H9 (cell line): Measurements from ENCODE around the gene IL12RB2. TPM values are rescaled to one million over a fixed set of nuclear protein-coding genes. Genes with fewer than 3 reads are reported as not detected.

ENCODE experiments used
- DNase-seq: peaks from one replicate; pipeline ENCODE4 v3.0.0-alpha.2; 2017
- H2AFZ ChIP-seq: one replicate; pipeline ENCODE4 v1.6.1; 2013; ENCODE audit warnings: mild to moderate bottlenecking, low read length, control low read depth, moderate library complexity
- H2AK5ac ChIP-seq: 2 replicates; pipeline ENCODE4 v1.6.1; 2013; ENCODE audit warnings: low read length, control low read depth, mixed read lengths; ENCODE audit not compliant: insufficient read length
- H2BK120ac ChIP-seq: one replicate; pipeline ENCODE4 v1.6.1; 2013; ENCODE audit warnings: low read depth, mild to moderate bottlenecking, low read length, control low read depth, inconsistent platforms; ENCODE audit not compliant: poor library complexity, severe bottlenecking
- H2BK12ac ChIP-seq: 2 replicates; pipeline ENCODE4 v1.6.1; 2013; ENCODE audit warnings: low read length, control low read depth, mixed read lengths, low read depth; ENCODE audit not compliant: insufficient read length
- H2BK15ac ChIP-seq: 2 replicates; pipeline ENCODE4 v1.6.1; 2013; ENCODE audit warnings: low read depth, low read length, control low read depth
- H2BK20ac ChIP-seq: one replicate; pipeline ENCODE4 v1.6.1; 2013; ENCODE audit warnings: low read depth, mild to moderate bottlenecking, low read length, control low read depth, inconsistent platforms; ENCODE audit not compliant: poor library complexity, severe bottlenecking
- H2BK5ac ChIP-seq: 2 replicates; pipeline ENCODE4 v1.6.1; 2013; ENCODE audit warnings: low read length, control low read depth, mixed read lengths; ENCODE audit not compliant: insufficient read length
- H3K14ac ChIP-seq: 2 replicates; pipeline ENCODE4 v1.6.1; 2013; ENCODE audit warnings: low read length, control low read depth; ENCODE audit not compliant: insufficient read depth
- H3K18ac ChIP-seq: 2 replicates; pipeline ENCODE4 v1.6.1; 2013; ENCODE audit warnings: low read depth, mild to moderate bottlenecking, mixed read lengths, low read length, control low read depth; ENCODE audit not compliant: insufficient read length
- H3K23ac ChIP-seq: 2 replicates; pipeline ENCODE4 v1.6.1; 2013; ENCODE audit warnings: low read length, control low read depth, mixed read lengths, low read depth; ENCODE audit not compliant: insufficient read length
- H3K23me2 ChIP-seq: 2 replicates; pipeline ENCODE4 v1.6.1; 2013; ENCODE audit warnings: low read depth, mild to moderate bottlenecking, mixed read lengths, low read length, control low read depth; ENCODE audit not compliant: insufficient read length, poor library complexity, severe bottlenecking
- H3K27ac ChIP-seq: 2 replicates; pipeline ENCODE4 v1.5.1; 2013; ENCODE audit warnings: low read length, control low read depth, mixed read lengths, low read depth; ENCODE audit not compliant: insufficient read length
- H3K27me3 ChIP-seq: 2 replicates; pipeline ENCODE4 v1.6.1; 2013; ENCODE audit warnings: low read length, control low read depth, inconsistent platforms; ENCODE audit not compliant: insufficient read depth
- H3K4ac ChIP-seq: 2 replicates; pipeline ENCODE4 v1.6.1; 2013; ENCODE audit warnings: low read depth, mild to moderate bottlenecking, control low read depth, inconsistent platforms, low read length, moderate library complexity
- H3K4me1 ChIP-seq: 2 replicates; pipeline ENCODE4 v1.6.1; 2013; ENCODE audit warnings: low read length, control low read depth, inconsistent platforms; ENCODE audit not compliant: insufficient read depth
- H3K4me2 ChIP-seq: 2 replicates; pipeline ENCODE4 v1.6.1; 2013; ENCODE audit warnings: low read length, control low read depth, mixed read lengths; ENCODE audit not compliant: insufficient read length, insufficient read depth
- H3K56ac ChIP-seq: 2 replicates; pipeline ENCODE4 v1.6.1; 2013; ENCODE audit warnings: low read depth, mild to moderate bottlenecking, mixed read lengths, low read length, control low read depth; ENCODE audit not compliant: insufficient read length
- H3K79me1 ChIP-seq: 2 replicates; pipeline ENCODE4 v1.6.1; 2013; ENCODE audit warnings: low read depth, mild to moderate bottlenecking, moderate library complexity, low read length, control low read depth, inconsistent platforms; ENCODE audit not compliant: insufficient read depth, poor library complexity, severe bottlenecking
- H3K79me2 ChIP-seq: 2 replicates; pipeline ENCODE4 v1.6.1; 2013; ENCODE audit warnings: low read length, control low read depth, inconsistent platforms; ENCODE audit not compliant: insufficient read depth
- H3K9ac ChIP-seq: 2 replicates; pipeline ENCODE4 v1.6.1; 2013; ENCODE audit warnings: low read length, control low read depth, mixed read lengths; ENCODE audit not compliant: insufficient read length; ENCODE audit errors: extremely low read depth
- H3K9me3 ChIP-seq: one replicate; pipeline ENCODE4 v1.6.1; 2013; ENCODE audit warnings: low read depth, low read length, inconsistent platforms; ENCODE audit not compliant: control insufficient read depth
- H3T11ph ChIP-seq: one replicate; pipeline ENCODE4 v1.6.1; 2013; ENCODE audit warnings: mild to moderate bottlenecking, low read length, control low read depth, inconsistent platforms
- H4K20me1 ChIP-seq: one replicate; pipeline ENCODE4 v1.6.1; 2013; ENCODE audit not compliant: control insufficient read depth, insufficient read length, insufficient read depth
- H4K5ac ChIP-seq: 2 replicates; pipeline ENCODE4 v1.6.1; 2013; ENCODE audit warnings: low read depth, mild to moderate bottlenecking, mixed read lengths, low read length, control low read depth; ENCODE audit not compliant: insufficient read length
- H4K8ac ChIP-seq: replicated peaks from 2 replicates; pipeline ENCODE4 v1.6.1; 2013; ENCODE audit warnings: low read length, control low read depth, mixed read lengths, low read depth; ENCODE audit not compliant: insufficient read length
- H4K91ac ChIP-seq: 2 replicates; pipeline ENCODE4 v1.6.1; 2013; ENCODE audit warnings: low read depth, mild to moderate bottlenecking, moderate library complexity, mixed read lengths, low read length, control low read depth; ENCODE audit not compliant: insufficient read length
- H3K27ac Mint-ChIP-seq, 3 experiments: 2 replicates in 2 of 3; 3 replicates in 1 of 3; pipeline ENCODE4 v1.8.0; 2020 to 2021; ENCODE audit warnings: mixed read lengths in 3 of 3, mild to moderate bottlenecking in 1 of 3, moderate library complexity in 1 of 3
- H3K27me3 Mint-ChIP-seq: 2 replicates; pipeline ENCODE4 v1.8.0; 2021; ENCODE audit warnings: low read depth, mild to moderate bottlenecking, moderate library complexity, mixed read lengths
- H3K36me3 Mint-ChIP-seq, 3 experiments: 2 replicates in 2 of 3; 3 replicates in 1 of 3; pipeline ENCODE4 v1.8.0; 2020 to 2021; ENCODE audit warnings: low read depth in 3 of 3, mixed read lengths in 3 of 3; ENCODE audit not compliant: insufficient read depth in 1 of 3
- H3K4me1 Mint-ChIP-seq, 2 experiments: 2 replicates each; pipeline ENCODE4 v1.8.0; 2020; ENCODE audit warnings: mixed read lengths in 2 of 2
- H3K4me3 Mint-ChIP-seq, 2 experiments: 2 replicates in 1 of 2; 3 replicates in 1 of 2; pipeline ENCODE4 v1.8.0; 2020 to 2021; ENCODE audit warnings: mild to moderate bottlenecking in 2 of 2, mixed read lengths in 2 of 2, moderate library complexity in 1 of 2
- H3K9me3 Mint-ChIP-seq, 2 experiments: 2 replicates in 1 of 2; 3 replicates in 1 of 2; pipeline ENCODE4 v1.8.0; 2020; ENCODE audit warnings: mild to moderate bottlenecking in 2 of 2, mixed read lengths in 2 of 2, moderate library complexity in 1 of 2
- WGBS: extraction: QIAGEN DNeasy Blood & Tissue Kit; methylation state at CpG from one replicate; pipeline ENCODE4 v1.1.7; 2013; ENCODE audit warnings: missing lambda C conversion rate, low lambda C conversion rate, mixed read lengths; ENCODE audit not compliant: insufficient read length; ENCODE audit errors: extremely low coverage; 5-methylcytosine and 5-hydroxymethylcytosine counted together
- total RNA-seq: library from RNA; stranded (reverse); gene quantifications from 2 replicates; pipeline ENCODE4 v1.2.1, GENCODE V29; 2021
- TF ChIP-seq, protein P1 (sequence below): fragments of 200-600 bp; sonication (generic); conservative IDR thresholded peaks from 3 replicates; pipeline ENCODE4 v1.8.0; 2021; ENCODE audit warnings: antibody characterized with exemption, mild to moderate bottlenecking

The IL12RB2 gene
- total RNA-seq, 1 experiment from 2014 or later: 0.77 TPM

DNA sequence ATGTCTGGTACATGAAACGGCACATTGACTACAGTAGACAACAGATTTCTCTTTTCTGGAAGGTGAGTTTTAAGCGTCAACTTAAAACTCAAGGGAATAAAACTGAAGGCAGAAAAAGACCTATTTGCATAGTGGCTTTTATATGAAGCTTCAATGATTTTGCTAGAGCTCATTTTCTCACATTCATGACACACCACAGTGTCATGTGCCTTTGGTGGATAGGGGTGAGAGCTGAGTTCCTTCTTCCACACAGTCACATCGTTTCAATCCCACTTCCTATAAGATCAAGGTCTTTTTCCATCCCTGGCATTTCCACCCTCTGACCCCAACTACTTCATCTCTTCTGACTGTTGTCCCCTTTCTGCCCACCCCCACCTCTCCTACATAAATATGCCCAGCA, 31.0 kb downstream of the IL12RB2 start:
- no peak overlapping the region for H2BK20ac ChIP-seq
- H3K23ac ChIP-seq: no peak overlapping the region
- no peak overlapping the region for H2AFZ ChIP-seq
- H4K5ac ChIP-seq: no peak overlapping the region
- no peak overlapping the region for H3K56ac ChIP-seq
- H3K36me3 Mint-ChIP-seq: no peaks in the 10 kb centered on the region
- DNase-seq: no peak
- H2BK12ac ChIP-seq: no peak overlapping the region
- no peak overlapping the region for H3K4ac ChIP-seq
- H3K14ac ChIP-seq: no peak overlapping the region
- no peaks in the 10 kb centered on the region for H3K9me3 ChIP-seq
- no peaks in the 10 kb centered on the region for H3K79me2 ChIP-seq
- no peaks in the 10 kb centered on the region for H3K79me1 ChIP-seq
- no peak overlapping the region for H2AK5ac ChIP-seq
- H3K23me2 ChIP-seq: no peaks in the 10 kb centered on the region
- H2BK15ac ChIP-seq: no peak overlapping the region
- H4K91ac ChIP-seq: no peak overlapping the region
- no peak overlapping the region for H4K8ac ChIP-seq
- H2BK5ac ChIP-seq: no peak overlapping the region
- H4K20me1 ChIP-seq: no peaks in the 10 kb centered on the region
- H3K27me3 ChIP-seq: no peaks in the 10 kb centered on the region
- peaks cover 48 to 52% of the 10 kb centered on the region in 2 experiments for H3K4me1 Mint-ChIP-seq
- no CpG with 5 or more reads among the region's 3 CpGs for WGBS
- peaks cover 55% of the 10 kb centered on the region for H3K27me3 Mint-ChIP-seq
- peaks cover 4% of the 10 kb centered on the region; the same call in 1 of the 2 replicates for H3K4me1 ChIP-seq
- no peak overlapping the region for H2BK120ac ChIP-seq
- no peak overlapping the region for H3K4me2 ChIP-seq
- no peak overlapping the region for H3K27ac ChIP-seq
- no peak overlapping the region for H3K18ac ChIP-seq
- H3T11ph ChIP-seq: no peak overlapping the region
- no peaks in the 10 kb centered on the region for H3K9me3 Mint-ChIP-seq
- H3K4me3 Mint-ChIP-seq: no peak overlapping the region
- TF ChIP-seq, protein P1, sequence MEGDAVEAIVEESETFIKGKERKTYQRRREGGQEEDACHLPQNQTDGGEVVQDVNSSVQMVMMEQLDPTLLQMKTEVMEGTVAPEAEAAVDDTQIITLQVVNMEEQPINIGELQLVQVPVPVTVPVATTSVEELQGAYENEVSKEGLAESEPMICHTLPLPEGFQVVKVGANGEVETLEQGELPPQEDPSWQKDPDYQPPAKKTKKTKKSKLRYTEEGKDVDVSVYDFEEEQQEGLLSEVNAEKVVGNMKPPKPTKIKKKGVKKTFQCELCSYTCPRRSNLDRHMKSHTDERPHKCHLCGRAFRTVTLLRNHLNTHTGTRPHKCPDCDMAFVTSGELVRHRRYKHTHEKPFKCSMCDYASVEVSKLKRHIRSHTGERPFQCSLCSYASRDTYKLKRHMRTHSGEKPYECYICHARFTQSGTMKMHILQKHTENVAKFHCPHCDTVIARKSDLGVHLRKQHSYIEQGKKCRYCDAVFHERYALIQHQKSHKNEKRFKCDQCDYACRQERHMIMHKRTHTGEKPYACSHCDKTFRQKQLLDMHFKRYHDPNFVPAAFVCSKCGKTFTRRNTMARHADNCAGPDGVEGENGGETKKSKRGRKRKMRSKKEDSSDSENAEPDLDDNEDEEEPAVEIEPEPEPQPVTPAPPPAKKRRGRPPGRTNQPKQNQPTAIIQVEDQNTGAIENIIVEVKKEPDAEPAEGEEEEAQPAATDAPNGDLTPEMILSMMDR: no peak
- H3K27ac Mint-ChIP-seq: no peak overlapping the region
- no peak overlapping the region for H3K9ac ChIP-seq
